Activated naive CD4-positive, alpha-beta T cell treated with anti-CD3 and anti-CD28 coated beads, Interleukin-2, amount 50 U/mL, for 16 hours (primary cell): ENCODE measurements around the gene VPS18.
A peak's percentile ranks its signal among the peaks of the same experiment; 100 is the strongest.

Experiments used
- DNase-seq: peaks from one replicate; pipeline ENCODE4 v3.0.0-alpha.2; 2020

Gene VPS18

DNA sequence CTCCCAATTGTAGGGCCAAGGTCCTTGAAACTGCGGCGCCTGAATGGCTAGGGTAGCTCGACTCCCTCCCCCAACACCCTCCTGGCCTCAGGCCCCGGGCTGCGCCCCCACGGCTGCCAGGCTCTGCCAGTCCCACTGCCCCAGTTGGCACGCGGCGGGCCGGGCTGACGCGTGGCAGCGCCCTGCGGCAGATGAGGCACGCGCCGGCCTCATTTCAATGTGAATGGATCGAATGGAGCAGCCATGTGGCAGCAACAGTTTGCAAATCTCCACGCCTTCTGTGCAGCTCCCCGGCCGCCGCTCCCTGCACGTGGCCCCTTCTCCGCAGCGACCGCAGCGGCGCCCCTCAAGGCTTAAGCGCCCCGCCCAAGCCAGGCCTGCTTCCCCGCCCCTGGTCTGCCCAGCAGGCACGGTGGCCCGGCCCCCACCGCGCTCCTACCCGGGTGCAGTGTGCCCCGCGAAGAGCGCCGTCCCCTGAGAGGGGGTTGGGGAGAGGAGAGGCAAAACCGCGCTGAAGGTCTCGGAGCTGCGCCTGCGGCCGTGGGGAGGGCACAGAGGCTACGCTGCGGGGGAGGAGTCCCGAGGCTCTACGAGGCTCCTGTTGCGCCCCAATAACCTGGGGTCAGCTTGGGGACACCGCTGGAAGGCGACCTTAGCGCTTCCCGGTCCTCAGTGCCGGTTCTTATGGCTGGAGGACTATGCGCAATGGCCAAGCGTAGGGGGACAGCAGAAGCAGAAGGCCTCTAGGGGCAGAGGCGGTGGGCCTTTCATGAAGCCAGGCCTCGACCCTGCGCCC lies 31.8 kb downstream of the VPS18 start:
- peak; percentile 28 for DNase-seq

DNA sequence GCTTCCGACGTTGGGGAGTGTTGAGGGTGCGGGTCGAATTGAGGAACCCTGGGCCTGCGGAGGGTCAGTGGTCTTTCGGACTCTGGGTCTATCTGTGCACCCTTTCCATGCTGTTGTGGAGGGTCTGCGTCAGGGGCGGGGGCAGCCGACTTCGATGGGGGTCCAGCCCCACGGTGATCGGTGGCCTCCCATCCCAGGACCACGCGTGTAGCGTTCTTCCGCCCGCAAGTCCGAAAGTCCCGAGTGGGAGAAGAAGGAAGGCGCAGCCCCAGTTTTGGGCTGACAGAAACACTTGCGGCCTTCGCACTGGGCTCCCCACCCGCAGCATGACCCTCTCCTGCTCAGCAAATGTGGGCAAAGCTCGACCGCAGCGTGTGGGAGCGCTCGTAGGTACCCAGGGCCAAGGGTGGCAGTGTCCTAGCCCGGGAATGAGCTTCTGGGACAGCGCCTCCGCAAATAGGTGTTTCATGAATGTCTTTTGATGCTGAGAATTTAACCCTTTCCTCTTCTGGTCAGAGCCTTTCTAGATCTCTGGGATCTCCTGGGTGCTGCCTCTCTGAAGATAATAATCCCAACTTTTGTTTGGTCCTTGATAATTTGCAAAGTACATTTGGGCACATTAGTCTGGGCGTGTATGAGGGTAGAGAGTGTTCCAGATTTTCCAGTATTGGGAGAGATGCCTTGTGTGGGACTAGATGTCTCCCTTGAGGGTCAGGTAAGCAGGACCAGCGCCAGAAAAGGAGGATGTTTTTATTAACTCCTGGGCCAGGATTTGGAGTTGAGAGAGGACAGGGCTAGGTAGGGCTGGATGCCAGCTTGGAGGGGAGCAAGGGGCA lies 32.6 kb downstream of the VPS18 start:
- DNase-seq = no peak

DNA sequence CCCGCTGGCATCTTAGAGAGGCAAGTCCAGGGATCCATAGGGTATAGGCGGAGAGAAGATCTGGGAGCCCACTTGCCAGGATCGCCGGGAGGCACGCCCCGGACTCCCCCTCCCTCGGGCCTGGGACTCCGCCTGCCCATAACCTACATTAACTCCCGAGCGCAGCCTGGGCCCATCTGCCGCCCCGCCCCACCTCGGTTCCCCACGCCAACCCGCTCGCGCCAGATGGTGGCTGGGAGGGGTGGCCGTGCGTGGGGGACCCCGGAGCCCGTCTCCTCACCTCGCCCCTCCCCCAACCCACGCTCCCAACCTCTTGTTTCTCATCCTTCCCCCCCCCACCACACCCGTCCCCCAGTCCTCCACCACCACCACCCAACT lies 33.2 kb downstream of the VPS18 start:
- DNase-seq = no peak

DNA sequence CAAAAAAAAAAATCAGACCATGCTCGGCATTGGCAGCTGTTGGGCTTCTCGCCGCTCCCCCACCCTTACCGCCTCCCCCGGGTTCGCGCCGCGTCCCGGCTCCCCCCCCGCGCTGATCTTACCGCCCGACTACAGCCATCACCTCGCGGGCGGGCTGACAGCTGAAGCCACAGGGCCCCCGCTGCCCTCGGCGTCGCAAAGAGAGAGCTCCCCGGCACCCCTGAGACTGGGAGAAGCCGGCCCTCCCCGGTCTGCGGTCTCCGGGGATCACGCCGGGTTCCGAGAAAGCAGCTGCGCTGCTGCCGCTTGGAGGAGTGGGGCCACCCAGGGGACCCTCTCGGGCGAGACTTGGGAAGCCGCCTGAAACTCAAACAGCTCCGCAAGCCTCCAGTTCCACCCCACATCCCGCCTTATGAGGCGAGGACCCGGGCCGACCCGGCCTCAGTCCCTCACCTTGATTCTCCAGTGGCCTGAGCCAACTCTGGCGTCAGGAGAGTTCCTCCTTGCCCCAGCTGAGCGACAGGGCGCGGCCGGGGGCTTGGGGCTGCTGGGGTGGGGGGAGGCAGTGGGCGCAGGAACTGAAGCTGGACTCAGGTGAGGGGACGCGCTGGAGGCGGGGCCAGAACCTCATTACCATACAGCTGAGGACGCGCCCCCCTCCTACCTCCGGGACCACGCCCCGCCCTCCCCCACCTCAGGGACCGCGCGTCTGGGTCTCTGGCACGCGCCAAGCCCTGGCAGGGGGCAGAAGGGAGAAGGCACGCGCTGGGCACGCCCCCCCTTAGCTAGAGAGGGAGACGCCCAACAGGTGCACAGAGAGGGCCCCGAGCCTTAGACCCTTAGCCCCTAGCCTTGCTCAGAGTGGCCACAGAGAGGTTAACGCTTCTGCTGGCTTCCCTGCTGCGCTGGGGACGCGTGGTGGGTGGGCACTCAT lies 33.9 kb downstream of the VPS18 start:
- DNase-seq = no peak

DNA sequence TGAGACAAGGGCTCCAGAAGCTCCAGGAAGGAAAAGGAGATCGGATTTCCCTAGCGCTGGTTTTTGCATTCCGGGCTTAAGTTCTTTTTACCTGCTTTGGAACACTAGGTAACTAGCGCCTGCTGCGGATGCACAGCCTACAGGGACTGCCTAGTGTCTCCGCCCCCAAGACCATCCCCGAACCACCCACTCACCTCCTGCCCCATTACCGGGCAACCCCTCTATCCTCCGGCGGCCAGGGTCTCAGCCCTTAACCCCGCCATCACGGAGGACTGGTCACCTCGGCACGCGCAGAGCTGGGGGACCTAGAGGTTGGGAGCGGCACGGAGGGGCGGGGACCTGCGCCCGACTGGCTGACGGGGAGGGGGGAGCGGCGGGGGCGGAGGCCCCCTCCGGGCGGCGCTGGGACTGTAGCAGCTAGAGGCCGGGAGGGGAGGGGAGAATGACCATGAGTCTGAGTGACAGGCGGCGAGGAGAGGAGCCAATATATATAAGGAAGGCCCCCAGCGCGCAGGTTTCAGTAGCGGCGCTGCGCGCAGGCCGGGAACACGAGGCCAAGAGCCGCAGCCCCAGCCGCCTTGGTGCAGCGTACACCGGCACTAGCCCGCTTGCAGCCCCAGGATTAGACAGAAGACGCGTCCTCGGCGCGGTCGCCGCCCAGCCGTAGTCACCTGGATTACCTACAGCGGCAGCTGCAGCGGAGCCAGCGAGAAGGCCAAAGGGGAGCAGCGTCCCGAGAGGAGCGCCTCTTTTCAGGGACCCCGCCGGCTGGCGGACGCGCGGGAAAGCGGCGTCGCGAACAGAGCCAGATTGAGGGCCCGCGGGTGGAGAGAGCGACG lies 34.8 kb downstream of the VPS18 start, which contains the start of gene DLL4:
TSS of gene DLL4 (plus strand) at position 520 of the 839 bp plus-strand sequence. CDS start 329 bp downstream, outside the sequence.
- DNase-seq = peak; percentile 55

DNA sequence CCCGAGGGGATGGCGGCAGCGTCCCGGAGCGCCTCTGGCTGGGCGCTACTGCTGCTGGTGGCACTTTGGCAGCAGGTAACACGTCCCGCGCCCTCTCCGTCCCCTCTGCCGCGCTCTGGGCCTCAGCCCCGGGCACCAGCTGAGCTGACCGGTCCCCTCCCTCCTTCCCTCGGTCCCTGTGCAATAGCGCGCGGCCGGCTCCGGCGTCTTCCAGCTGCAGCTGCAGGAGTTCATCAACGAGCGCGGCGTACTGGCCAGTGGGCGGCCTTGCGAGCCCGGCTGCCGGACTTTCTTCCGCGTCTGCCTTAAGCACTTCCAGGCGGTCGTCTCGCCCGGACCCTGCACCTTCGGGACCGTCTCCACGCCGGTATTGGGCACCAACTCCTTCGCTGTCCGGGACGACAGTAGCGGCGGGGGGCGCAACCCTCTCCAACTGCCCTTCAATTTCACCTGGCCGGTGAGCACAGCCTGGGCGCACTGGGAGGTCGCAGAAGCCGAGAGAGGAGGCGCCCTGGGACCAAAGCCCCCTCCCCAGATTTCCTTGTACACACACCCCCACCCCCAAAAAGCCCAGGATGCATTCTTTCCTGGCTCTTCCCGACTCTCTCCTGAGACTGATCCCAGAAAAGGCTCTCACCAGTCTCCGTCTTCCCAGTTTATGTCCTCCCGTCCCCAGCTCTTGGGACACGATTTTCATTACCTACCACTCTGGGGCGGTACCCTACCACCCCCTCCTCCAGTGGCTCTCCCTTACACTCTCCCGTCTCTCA lies 35.6 kb downstream of the VPS18 start:
- DNase-seq = no peak

DNA sequence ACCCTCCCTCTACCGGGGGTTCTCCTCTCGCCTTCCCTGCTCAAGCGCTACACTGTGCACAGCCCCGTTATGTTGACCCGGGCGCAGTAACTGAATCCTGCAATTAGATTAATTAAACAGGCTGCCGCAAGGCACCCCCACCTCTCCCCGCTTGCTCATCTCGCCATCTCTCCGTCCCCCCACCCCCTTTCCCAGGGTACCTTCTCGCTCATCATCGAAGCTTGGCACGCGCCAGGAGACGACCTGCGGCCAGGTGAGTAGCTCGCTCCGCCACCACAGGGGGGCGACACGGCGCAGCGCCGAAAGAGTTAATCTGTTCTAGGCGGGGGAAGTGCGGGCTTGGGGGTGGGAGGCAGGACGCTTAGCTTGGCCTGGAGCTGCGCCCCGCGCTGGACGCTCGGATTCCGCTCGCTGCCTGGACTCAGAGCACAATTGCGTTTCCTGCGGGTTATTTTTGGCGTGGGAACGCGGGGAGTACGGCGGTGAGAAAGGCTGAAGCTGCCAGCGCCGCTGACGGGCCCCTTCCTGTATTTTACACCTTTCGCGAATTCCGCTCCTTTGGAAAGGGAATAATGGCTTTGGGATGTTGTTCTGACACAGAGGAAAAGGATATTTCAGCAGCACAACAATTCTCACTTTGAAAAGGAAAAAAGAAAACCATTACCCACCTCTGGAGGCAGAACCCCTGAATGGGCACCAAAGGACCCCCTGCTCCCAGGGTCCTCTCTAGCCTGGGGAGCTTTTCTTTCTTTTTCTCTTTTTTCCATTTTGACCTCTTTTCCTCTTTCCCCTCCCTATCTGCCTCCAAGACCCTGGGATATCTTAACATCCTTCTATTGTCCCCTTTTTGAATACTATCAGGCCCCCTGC lies 36.4 kb downstream of the VPS18 start:
- DNase-seq = peak; percentile 65

DNA sequence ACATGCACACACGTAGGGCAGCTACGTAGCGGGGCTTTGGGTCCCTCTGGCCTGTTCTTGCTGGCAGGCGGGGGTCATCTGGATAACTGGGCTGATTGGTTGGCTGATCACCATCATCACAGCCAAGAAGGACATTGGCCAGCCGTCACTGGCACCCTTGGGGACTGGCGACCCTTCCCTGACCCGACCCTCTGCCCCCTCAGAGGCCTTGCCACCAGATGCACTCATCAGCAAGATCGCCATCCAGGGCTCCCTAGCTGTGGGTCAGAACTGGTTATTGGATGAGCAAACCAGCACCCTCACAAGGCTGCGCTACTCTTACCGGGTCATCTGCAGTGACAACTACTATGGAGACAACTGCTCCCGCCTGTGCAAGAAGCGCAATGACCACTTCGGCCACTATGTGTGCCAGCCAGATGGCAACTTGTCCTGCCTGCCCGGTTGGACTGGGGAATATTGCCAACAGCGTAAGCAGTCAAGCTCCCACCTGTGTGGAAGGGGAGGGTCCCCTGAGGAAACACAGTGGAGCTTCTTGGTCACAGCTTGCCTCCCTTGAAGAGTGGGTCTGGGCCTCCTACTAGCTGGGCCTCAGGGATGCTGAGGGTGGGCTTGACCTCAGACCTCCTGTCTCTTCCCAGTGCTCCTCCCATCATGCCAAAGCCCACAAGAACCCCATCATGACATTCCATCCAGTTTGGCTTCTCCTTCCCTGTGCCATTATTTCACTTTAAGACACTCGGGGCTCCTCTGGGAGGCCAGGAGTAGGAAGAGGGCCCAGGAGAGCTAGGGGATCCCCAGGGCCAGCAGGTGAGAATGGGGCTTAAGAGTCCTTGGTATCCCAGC lies 37.3 kb downstream of the VPS18 start:
- no peak for DNase-seq

DNA sequence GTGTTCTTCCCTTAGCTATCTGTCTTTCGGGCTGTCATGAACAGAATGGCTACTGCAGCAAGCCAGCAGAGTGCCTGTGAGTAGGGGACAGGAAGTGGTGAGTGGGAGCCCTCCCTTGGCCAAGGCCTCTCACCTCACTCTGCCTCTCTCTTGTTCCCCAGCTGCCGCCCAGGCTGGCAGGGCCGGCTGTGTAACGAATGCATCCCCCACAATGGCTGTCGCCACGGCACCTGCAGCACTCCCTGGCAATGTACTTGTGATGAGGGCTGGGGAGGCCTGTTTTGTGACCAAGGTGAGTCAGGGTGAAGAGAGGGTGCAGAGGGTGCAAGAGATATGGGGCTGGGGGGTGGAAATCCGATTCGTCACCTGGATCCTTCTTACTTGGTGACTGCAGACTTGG lies 37.9 kb downstream of the VPS18 start:
- DNase-seq = no peak

DNA sequence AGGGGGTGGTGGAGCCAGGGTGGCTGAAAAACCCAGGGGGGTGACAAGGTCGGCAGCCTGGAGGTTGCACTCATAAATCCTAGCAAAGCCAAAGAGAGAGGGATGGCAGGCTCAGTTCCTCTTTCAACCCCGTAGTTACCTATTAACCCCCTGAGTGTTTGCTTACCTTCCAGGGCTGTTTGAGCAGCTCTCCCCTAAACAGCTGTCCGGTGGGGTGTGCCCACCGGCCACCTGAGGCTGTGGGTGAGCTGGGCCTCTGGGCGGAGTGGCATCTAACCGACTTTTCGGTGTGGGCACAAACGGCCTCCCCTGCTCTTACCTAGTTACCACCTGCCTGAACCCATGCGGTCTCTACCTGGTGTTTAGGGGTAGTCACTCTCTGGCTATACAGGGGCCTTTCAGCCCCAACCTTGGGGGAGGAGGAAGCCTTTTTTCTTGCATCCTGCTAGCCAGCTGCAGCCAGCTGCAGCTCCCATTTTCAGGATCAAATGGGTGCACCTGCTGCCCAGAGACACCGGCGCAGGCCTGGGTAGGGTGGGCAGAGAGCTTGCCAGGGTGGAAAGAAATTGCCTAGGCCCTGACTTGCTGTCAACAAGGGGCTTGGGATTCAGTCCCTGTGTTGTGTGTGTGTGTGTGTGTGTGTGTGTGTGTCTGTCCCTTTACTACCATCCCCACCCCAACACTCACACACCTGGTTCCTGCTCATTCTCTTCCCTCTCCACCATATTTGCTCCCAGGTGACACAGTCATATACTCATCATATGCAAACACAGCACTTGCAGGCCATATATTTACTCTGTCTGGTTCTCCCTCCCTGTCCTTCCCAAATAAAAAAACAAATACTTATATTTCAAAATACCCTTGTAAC lies 38.6 kb downstream of the VPS18 start:
- DNase-seq = no peak

DNA sequence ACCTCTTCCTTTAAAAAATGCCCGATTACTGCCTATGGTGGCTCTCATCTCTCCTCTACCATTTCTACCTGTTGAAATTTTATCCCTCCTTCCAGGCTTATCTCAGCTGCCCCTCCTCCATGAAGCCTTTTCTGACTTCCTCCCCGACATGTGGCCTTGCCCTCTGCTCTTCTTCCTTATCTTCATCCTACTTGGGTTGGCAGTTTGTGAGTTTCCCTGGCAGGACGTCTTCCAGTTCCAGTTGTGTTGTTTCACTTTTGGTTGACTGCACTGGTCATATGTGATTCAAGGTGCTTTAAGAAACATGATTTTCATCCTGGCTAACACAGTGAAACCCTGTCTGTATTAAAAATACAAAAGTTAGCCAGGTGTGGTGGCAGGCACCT lies 39.3 kb downstream of the VPS18 start:
- no peak for DNase-seq

DNA sequence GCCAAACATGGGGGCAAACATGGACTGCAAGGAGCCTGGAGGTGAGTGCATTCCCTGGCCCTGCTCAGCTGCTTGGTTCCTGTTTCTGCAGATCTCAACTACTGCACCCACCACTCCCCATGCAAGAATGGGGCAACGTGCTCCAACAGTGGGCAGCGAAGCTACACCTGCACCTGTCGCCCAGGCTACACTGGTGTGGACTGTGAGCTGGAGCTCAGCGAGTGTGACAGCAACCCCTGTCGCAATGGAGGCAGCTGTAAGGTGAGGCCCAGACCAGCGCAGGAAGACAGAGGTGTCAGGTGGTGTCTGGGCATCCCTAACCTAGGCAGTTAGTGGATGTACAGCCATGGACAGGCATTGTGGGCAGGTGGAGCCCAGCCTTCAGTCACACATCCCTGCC lies 40.2 kb downstream of the VPS18 start:
- DNase-seq = no peak

DNA sequence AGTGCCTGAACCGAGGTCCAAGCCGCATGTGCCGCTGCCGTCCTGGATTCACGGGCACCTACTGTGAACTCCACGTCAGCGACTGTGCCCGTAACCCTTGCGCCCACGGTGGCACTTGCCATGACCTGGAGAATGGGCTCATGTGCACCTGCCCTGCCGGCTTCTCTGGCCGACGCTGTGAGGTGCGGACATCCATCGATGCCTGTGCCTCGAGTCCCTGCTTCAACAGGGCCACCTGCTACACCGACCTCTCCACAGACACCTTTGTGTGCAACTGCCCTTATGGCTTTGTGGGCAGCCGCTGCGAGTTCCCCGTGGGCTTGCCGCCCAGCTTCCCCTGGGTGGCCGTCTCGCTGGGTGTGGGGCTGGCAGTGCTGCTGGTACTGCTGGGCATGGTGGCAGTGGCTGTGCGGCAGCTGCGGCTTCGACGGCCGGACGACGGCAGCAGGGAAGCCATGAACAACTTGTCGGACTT lies 42.0 kb downstream of the VPS18 start:
- no peak for DNase-seq

DNA sequence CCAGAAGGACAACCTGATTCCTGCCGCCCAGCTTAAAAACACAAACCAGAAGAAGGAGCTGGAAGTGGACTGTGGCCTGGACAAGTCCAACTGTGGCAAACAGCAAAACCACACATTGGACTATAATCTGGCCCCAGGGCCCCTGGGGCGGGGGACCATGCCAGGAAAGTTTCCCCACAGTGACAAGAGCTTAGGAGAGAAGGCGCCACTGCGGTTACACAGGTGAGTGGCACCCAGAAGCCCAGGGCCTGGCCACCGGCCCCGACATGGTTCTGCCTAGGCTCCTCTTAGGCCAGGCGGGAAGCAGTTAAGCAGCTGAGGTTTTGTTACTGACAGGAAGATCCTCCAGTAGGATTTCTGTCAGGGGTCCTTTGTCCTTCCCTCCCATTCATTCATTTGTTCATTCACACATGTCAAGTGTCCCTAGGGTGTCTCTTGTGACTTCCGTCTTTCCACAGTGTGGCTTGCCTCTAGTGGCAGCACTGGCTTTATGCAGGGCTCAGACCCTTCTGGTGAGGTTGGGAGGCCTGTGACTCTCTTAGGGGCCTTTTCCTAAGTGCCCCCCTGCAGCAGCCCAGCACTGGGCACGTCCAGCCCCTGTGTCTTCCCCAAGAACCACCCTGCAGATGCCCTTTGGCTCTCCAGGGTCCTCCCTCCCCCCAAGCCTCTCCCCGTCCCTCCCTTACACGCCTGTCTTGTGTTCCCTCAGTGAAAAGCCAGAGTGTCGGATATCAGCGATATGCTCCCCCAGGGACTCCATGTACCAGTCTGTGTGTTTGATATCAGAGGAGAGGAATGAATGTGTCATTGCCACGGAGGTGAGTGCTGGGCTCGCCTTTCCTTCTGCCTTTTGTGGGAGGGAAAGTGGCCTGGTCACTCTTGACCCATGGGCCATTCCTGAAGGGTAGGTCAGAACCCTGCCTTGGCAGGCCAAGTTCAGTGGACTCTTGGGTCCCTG lies 42.7 kb downstream of the VPS18 start:
- DNase-seq = no peak

DNA sequence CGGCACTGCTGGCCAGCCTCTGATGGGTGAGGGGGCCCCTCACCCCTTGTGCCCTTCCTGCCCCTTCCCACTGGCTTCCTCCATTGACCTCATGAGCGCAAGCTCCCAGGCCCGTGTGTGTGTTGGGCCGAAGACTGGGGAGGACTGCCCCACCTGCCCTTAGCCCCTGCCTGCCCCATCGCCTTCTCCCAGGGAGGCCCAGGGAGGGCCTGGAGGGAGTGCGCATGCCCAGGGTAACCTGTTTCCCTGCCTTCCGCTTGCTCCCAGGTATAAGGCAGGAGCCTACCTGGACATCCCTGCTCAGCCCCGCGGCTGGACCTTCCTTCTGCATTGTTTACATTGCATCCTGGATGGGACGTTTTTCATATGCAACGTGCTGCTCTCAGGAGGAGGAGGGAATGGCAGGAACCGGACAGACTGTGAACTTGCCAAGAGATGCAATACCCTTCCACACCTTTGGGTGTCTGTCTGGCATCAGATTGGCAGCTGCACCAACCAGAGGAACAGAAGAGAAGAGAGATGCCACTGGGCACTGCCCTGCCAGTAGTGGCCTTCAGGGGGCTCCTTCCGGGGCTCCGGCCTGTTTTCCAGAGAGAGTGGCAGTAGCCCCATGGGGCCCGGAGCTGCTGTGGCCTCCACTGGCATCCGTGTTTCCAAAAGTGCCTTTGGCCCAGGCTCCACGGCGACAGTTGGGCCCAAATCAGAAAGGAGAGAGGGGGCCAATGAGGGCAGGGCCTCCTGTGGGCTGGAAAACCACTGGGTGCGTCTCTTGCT lies 43.7 kb downstream of the VPS18 start:
- no peak for DNase-seq

DNA sequence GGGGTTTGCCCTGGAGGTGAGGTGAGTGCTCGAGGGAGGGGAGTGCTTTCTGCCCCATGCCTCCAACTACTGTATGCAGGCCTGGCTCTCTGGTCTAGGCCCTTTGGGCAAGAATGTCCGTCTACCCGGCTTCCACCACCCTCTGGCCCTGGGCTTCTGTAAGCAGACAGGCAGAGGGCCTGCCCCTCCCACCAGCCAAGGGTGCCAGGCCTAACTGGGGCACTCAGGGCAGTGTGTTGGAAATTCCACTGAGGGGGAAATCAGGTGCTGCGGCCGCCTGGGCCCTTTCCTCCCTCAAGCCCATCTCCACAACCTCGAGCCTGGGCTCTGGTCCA lies 44.3 kb downstream of the VPS18 start:
- no peak for DNase-seq
